WTC11 (cell line): ENCODE results near the gene TNFRSF14.

Experiments used
- CREB1 ChIP-seq: sonication (generic); formaldehyde crosslinking; IDR thresholded peaks from 2 replicates; pipeline ENCODE4 v1.8.0; 2023; ENCODE audit warnings: mild to moderate bottlenecking, missing genetic modification reagents
- CTCF ChIP-seq: fragments of 200-600 bp; IDR thresholded peaks from 2 replicates; pipeline ENCODE4 v1.8.0; 2022; ENCODE audit warnings: antibody characterized with exemption
- E2F1 ChIP-seq: sonication (generic); formaldehyde crosslinking; IDR thresholded peaks from 2 replicates; pipeline ENCODE4 v1.8.0; 2022; ENCODE audit warnings: mild to moderate bottlenecking, missing genetic modification reagents
- GRHL2 ChIP-seq: fragments of 250-450 bp; sonication (Bioruptor Pico); IDR thresholded peaks from 2 replicates; pipeline ENCODE4 v1.8.0; 2022; ENCODE audit warnings: mild to moderate bottlenecking, moderate library complexity; ENCODE audit not compliant: insufficient replicate concordance, severe bottlenecking
- HMGXB4 ChIP-seq: sonication (generic); formaldehyde crosslinking; IDR thresholded peaks from 2 replicates; pipeline ENCODE4 v1.8.1; 2023; ENCODE audit warnings: mild to moderate bottlenecking, moderate library complexity, missing genetic modification reagents
- NR1H2 ChIP-seq: sonication (generic); formaldehyde crosslinking; IDR thresholded peaks from 2 replicates; pipeline ENCODE4 v1.9.0; 2021; ENCODE audit warnings: mild to moderate bottlenecking, moderate library complexity, missing genetic modification reagents
- ZBTB21 ChIP-seq: sonication (generic); formaldehyde crosslinking; IDR thresholded peaks from 2 replicates; pipeline ENCODE4 v1.8.1; 2023; ENCODE audit warnings: mild to moderate bottlenecking, missing genetic modification reagents, borderline replicate concordance

- no peak for TF ChIP-seq NR1H2 (CRISPR knock-in tag)
- TF ChIP-seq CTCF = no peak
- no peak for TF ChIP-seq E2F1 (CRISPR knock-in tag)
- TF ChIP-seq HMGXB4 (CRISPR knock-in tag) = no peak
- no peak for TF ChIP-seq GRHL2
- no peak for TF ChIP-seq CREB1 (CRISPR knock-in tag)
- TF ChIP-seq ZBTB21 (CRISPR knock-in tag) = no peak
Observed at GRCh38 chr1:2601721-2602303, 45.6 kb downstream of the TNFRSF14 start.
